HG03066 (cell line): Measurements from ENCODE around the gene ALPG.

Experiments used
- ATAC-seq: cut with Tn5 transposase; IDR thresholded peaks from one replicate; pipeline ENCODE4 v1.9.1; 2021; ENCODE audit warnings: low read depth; ENCODE audit not compliant: unreplicated experiment

The ALPG gene

GRCh38 chr2:232455426-232456255 is 49.0 kb downstream of the ALPG start, which contains the start of gene ALPI:
Gene ALPI, plus strand, starts transcription at chr2:232456153. Its CDS starts 47 bp downstream, at chr2:232456200.
- ATAC-seq, result no peak

GRCh38 chr2:232456296-232457120 is 49.9 kb downstream of the ALPG start:
- ATAC-seq, result no peak

GRCh38 chr2:232457121-232458011 is 50.7 kb downstream of the ALPG start:
- no peak for ATAC-seq

DNA sequence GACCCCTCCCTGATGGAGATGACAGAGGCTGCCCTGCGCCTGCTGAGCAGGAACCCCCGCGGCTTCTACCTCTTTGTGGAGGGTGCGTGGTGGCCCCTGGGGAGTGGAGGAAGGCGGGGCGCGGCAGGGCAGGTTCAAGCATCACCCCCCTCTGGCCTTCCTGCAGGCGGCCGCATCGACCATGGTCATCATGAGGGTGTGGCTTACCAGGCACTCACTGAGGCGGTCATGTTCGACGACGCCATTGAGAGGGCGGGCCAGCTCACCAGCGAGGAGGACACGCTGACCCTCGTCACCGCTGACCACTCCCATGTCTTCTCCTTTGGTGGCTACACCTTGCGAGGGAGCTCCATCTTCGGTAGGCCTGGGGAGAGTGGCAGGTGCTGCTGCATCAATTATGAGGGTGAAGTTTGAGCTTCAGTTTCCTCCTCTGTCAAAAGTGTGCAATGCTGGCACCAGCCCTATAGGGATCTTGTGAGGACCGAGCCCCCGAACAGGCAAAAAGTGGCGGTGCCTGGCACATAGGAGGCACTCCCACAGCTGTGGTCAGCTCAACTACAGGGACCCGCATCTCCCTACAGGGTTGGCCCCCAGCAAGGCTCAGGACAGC is 51.5 kb downstream of the ALPG start:
- ATAC-seq, result no peak

- no peak for ATAC-seq
Measured at GRCh38 chr2:232458661-232459418, 52.2 kb downstream of the ALPG start.

DNA sequence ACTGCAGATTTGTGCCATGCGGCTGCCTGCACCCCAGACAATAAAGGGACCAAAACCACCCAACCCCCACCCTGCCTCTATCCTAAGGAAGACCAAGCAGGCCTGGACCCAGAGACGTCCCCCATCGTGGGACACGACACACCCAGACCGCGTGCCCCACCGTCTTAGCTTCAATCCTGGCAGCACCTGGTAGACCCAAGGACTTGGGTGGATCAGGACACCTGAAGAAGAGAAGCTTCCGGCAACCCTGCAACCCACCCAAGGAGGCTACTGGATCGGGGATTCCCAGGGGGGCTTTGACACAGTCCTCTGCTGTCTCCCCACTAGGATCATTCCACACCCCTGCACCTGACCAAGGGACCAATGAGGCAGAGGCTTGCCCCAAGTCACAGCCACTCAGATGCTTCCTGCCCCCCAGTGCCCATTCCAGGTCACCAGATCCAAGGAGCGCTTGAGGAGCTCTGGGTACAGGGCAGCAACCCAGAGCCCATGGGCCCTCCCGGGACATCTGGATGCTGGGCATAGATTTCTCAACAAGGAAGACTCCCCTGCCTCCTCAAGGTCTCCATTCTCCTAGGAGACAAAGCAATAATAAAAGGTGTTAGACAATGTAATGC is 52.9 kb downstream of the ALPG start:
- no peak for ATAC-seq

- no peak for ATAC-seq
Measured at GRCh38 chr2:232460171-232460570, 53.5 kb downstream of the ALPG start.
